DOHH2 (cell line): Measurements from ENCODE around the gene DYNC2H1.

Source experiments
- CTCF ChIP-seq: fragments of 200-600 bp; sonication (generic); IDR thresholded peaks from one replicate; pipeline ENCODE4 v1.5.1; 2014; ENCODE audit warnings: antibody characterized with exemption, mild to moderate bottlenecking, low read depth, low read length; ENCODE audit not compliant: poor library complexity, severe bottlenecking
- EZH2phosphoT487 ChIP-seq: fragments of 200-600 bp; sonication (generic); IDR thresholded peaks from 2 replicates; pipeline ENCODE4 v1.6.1; 2017; ENCODE audit warnings: borderline replicate concordance, mild to moderate bottlenecking, antibody characterized with exemption, low read length, moderate library complexity, mixed read lengths

- TF ChIP-seq CTCF (no peak), EZH2phosphoT487 (no peak)
These were observed 249.0 kb downstream of the DYNC2H1 start for GRCh38 chr11:103358251-103358650.
